Tibial nerve (tissue), 4 donors: Measurements from ENCODE around the gene SORBS1. TPM values are rescaled to one million over a fixed set of nuclear protein-coding genes. Genes with fewer than 3 reads are reported as not detected.

Experiments
- DNase-seq, 2 donors: peaks; one replicate each; pipeline ENCODE4 v3.0.0-alpha.2; 2019; ENCODE audit warnings: low spot score in 2 of 2
- H3K27ac ChIP-seq, 4 donors: fragments of 200-600 bp; sonication (generic) in 3 of 4; one replicate each; pipeline ENCODE4 v1.5.1; 2017 to 2019; ENCODE audit warnings: mild to moderate bottlenecking in 1 of 4
- H3K27me3 ChIP-seq, 2 donors: fragments of 200-600 bp; sonication (generic) in 1 of 2; one replicate each; pipeline versions ENCODE4 v1.5.1 to v1.6.0; 2017 to 2019
- H3K36me3 ChIP-seq, 3 donors: fragments of 200-600 bp; sonication (generic); one replicate each; pipeline ENCODE4 v1.5.1; 2018 to 2019
- H3K4me1 ChIP-seq, 4 donors: fragments of 200-600 bp; sonication (generic) in 3 of 4; one replicate each; pipeline ENCODE4 v1.5.1; 2017 to 2019
- H3K4me3 ChIP-seq, 4 donors: fragments of 200-600 bp; sonication (generic) in 3 of 4; one replicate each; pipeline ENCODE4 v1.5.1; 2017 to 2019; ENCODE audit warnings: mild to moderate bottlenecking in 1 of 4, moderate library complexity in 1 of 4
- H3K9me3 ChIP-seq, 4 donors: fragments of 200-600 bp; sonication (generic) in 3 of 4; one replicate each; pipeline ENCODE4 v1.5.1; 2017 to 2019
- EP300 ChIP-seq, 2 donors: sonication (generic); formaldehyde crosslinking; IDR thresholded peaks; one replicate each; pipeline ENCODE4 v1.6.1; 2017; ENCODE audit warnings: antibody characterized with exemption in 2 of 2, mild to moderate bottlenecking in 1 of 2
- POLR2A ChIP-seq, 2 donors: fragments of 450-650 bp; IDR thresholded peaks; one replicate each; pipeline ENCODE4 v1.6.1; 2017; ENCODE audit warnings: antibody characterized with exemption in 2 of 2, mild to moderate bottlenecking in 2 of 2, moderate library complexity in 2 of 2
- WGBS, 2 donors: methylation state at CpG; one replicate each; pipeline ENCODE4 v1.1.5; 2018; 5-methylcytosine and 5-hydroxymethylcytosine counted together
- total RNA-seq, 4 donors: library from RNA; depleted of rRNA; stranded (reverse); fragments of >200 nt; gene quantifications; one replicate each; pipeline ENCODE4 v1.1.0, GENCODE V29; 2016
- TF ChIP-seq, protein P1 (sequence below), 5 experiments: fragments of 200-600 bp in 3 of 5; fragments of 450-650 bp in 2 of 5; sonication (generic) in 3 of 5; IDR thresholded peaks; one replicate each; pipeline ENCODE4 v1.5.1; 2016 to 2019; ENCODE audit warnings: antibody characterized with exemption in 5 of 5, mild to moderate bottlenecking in 3 of 5, moderate library complexity in 2 of 5

SORBS1 gene
- total RNA-seq, 4 donors from 2014 or later: 427 to 623 (median 567) TPM

DNA sequence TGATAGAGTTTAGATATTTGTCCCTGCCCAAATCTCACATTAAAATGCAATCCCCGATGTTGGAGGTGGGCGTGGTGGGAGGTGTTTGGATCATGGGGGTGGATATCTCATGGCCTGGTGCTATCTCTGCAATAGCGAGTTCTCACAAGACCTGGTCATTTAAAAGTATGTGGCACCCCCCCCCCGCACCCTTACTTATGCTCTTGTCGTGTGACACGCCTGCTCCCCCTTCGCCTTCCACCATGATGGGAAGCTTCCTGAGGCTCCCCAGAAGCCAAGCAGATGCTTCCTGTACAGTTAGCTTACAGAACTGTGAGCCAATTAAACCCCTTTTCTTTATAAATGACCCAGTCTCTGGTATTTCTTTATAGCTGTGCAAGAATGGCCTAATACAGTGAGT lies 118.8 kb downstream of the SORBS1 start:
- Histone ChIP-seq H3K36me3 (peaks cover 0 to 6% (median 0%) of the 10 kb centered on the region in 3 donors), H3K27ac (peak overlapping the region in 1 of 4 donors; percentile 6), H3K9me3 (no peaks in the 10 kb centered on the region), H3K27me3 (no peaks in the 10 kb centered on the region), H3K4me3 (no peak overlapping the region), H3K4me1 (peaks cover 4 to 57% (median 24%) of the 10 kb centered on the region in 4 donors)
- DNase-seq: no peak
- TF ChIP-seq, protein P1, sequence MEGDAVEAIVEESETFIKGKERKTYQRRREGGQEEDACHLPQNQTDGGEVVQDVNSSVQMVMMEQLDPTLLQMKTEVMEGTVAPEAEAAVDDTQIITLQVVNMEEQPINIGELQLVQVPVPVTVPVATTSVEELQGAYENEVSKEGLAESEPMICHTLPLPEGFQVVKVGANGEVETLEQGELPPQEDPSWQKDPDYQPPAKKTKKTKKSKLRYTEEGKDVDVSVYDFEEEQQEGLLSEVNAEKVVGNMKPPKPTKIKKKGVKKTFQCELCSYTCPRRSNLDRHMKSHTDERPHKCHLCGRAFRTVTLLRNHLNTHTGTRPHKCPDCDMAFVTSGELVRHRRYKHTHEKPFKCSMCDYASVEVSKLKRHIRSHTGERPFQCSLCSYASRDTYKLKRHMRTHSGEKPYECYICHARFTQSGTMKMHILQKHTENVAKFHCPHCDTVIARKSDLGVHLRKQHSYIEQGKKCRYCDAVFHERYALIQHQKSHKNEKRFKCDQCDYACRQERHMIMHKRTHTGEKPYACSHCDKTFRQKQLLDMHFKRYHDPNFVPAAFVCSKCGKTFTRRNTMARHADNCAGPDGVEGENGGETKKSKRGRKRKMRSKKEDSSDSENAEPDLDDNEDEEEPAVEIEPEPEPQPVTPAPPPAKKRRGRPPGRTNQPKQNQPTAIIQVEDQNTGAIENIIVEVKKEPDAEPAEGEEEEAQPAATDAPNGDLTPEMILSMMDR (IDR thresholded peaks at IDR 0.05): no peak
- TF ChIP-seq EP300 (IDR thresholded peaks at IDR 0.05): no peak
- no peak for TF ChIP-seq POLR2A (IDR thresholded peaks at IDR 0.05)
- 97 to 98% methylated on average over 6 to 7 of the region's 7 CpGs for WGBS, 2 donors

DNA sequence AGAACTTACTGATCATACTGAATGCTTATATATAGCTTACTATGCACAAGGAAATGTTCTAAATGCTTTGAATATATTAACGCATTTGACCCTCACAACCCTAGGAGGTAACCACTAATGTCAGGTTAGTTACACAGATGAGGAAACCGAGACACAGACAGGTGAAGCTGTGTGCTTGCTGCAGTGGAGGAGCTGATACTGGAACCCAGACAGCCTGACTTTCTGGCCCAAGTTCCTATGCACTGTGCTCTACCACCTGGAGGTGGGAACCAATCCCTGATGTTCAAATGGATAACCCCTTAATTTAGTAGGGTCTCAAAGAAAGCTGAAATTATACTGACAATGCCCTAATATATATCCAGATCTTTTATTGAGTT lies 119.6 kb downstream of the SORBS1 start:
- no peak for DNase-seq
- 86 to 97% methylated on average over 2 of the region's 2 CpGs for WGBS, 2 donors
- peaks cover 4 to 49% (median 20%) of the 10 kb centered on the region in 4 donors for H3K4me1 ChIP-seq
- H3K9me3 ChIP-seq: no peaks in the 10 kb centered on the region
- no peak for TF ChIP-seq EP300 (IDR thresholded peaks at IDR 0.05)
- TF ChIP-seq, protein P1 (IDR thresholded peaks at IDR 0.05): no peak
- no peak for TF ChIP-seq POLR2A (IDR thresholded peaks at IDR 0.05)
- peak overlapping the region in 1 of 4 donors; percentile 64 for H3K27ac ChIP-seq
- no peaks in the 10 kb centered on the region for H3K27me3 ChIP-seq
- H3K36me3 ChIP-seq: peaks cover 0 to 14% (median 0%) of the 10 kb centered on the region in 3 donors
- no peak overlapping the region for H3K4me3 ChIP-seq

DNA sequence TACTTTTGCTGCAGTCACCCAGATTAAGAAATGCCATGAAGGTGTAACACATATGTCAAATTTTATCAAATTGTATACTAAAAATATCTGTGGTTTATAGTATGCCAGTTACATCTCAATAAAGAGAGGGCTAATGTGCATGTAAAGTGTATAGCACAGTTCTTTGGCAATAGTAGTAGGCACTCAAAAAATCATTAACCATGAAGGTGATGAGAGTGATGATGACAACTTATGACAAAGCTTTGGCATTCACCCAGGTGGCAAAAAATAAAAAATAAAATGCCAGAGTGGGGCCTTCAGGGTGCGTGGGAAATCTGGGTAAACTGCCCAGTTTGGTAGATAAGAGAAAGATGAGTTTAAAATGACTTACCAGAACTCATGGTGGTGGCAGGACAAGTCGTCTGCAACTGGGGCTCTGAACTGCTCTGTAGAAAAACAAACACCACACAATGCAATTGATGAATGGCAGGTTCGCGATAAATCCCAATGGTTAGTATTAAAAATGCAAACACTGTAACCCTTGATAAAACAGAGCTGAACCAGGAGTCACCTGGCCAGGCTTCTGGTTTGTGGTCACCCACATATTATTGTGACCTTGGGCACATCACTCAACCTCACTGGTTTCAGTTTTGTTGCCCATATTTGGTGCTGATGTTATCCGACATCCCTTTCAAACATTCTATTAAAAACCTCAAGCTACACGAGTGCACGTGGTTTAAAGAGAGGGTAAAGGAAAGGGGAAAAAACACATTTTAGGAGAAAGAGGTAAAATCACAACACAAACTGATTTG lies 120.2 kb downstream of the SORBS1 start:
- Histone ChIP-seq H3K27me3 (no peaks in the 10 kb centered on the region), H3K36me3 (peaks cover 0 to 17% (median 0%) of the 10 kb centered on the region in 3 donors), H3K4me1 (peaks cover 4 to 43% (median 16%) of the 10 kb centered on the region in 4 donors), H3K4me3 (no peak overlapping the region), H3K27ac (peak overlapping the region in 1 of 4 donors; percentile 64), H3K9me3 (no peaks in the 10 kb centered on the region)
- TF ChIP-seq POLR2A (IDR thresholded peaks at IDR 0.05) (no peak), EP300 (IDR thresholded peaks at IDR 0.05) (no peak)
- TF ChIP-seq, protein P1 (IDR thresholded peaks at IDR 0.05): no peak
- 69 to 76% methylated on average over 7 of the region's 7 CpGs for WGBS, 2 donors
- DNase-seq: no peak

DNA sequence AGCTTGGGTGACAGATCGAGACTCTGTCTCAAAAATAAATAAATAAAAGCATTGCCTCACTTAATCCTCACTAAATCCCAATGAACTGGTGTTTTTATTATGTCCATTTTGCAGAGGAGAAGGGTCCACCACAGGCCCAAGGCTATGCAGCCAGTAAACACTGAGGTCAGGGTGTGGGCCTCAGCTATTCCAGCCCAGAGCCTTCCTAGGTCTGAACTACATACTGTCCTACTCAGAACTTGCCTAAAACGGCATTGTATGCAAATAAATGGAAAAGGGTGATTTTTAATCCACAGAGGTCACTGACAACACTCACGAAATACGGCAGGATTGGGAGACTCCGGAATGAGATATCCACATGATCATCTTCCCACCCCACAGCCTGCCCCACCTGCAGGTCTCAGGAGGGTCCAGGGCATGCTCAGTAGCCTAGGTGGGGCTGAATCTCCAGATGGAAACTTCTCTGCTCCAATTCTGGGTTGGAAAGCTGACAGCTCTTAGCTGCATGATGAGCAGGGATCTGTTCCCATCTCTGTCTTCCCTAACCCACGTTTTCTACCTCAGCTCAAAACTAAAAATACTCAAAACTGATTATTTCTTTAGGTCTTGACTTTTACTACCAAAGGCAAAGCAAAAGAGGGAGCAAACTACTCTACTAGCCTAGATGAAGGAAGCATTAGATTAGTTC lies 121.0 kb downstream of the SORBS1 start:
- Histone ChIP-seq H3K4me1 (peaks cover 4 to 39% (median 8%) of the 10 kb centered on the region in 4 donors), H3K4me3 (no peak overlapping the region), H3K9me3 (no peaks in the 10 kb centered on the region), H3K36me3 (peaks cover 0 to 25% (median 0%) of the 10 kb centered on the region in 3 donors), H3K27ac (peak overlapping the region in 1 of 4 donors; percentile 64), H3K27me3 (no peaks in the 10 kb centered on the region)
- TF ChIP-seq POLR2A (IDR thresholded peaks at IDR 0.05) (no peak), EP300 (IDR thresholded peaks at IDR 0.05) (no peak)
- TF ChIP-seq, protein P1 (IDR thresholded peaks at IDR 0.05): no peak
- 60 to 73% methylated on average over 6 of the region's 6 CpGs for WGBS, 2 donors
- DNase-seq: no peak

DNA sequence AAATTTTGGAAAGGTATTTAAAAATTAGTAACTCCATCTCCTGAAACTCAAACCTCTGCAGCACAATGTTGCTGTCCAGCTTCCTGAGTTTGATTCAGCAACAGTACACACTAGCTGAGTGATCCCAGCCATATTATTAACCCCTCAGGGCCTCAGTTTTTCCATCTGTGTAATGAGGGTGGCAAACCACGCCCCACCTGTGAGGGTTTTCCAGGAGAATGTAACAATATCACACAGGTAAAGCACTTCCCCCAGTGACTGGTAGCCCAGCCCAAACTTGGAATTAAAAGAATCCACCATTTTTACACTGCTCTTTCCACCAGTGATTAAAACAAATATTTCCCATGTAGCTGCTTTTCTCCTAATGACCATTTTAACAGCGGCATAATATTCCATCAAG lies 122.4 kb downstream of the SORBS1 start:
- no peaks in the 10 kb centered on the region for H3K27me3 ChIP-seq
- peaks cover 0 to 26% (median 0%) of the 10 kb centered on the region in 3 donors for H3K36me3 ChIP-seq
- H3K27ac ChIP-seq: peak overlapping the region in 2 of 4 donors; percentile 33 to 64
- TF ChIP-seq POLR2A (IDR thresholded peaks at IDR 0.05) (no peak), EP300 (IDR thresholded peaks at IDR 0.05) (no peak)
- TF ChIP-seq, protein P1 (IDR thresholded peaks at IDR 0.05): no peak
- no peak for DNase-seq
- H3K4me3 ChIP-seq: no peak overlapping the region
- peaks cover 0 to 44% (median 3%) of the 10 kb centered on the region in 4 donors for H3K4me1 ChIP-seq
- WGBS, 2 donors: 88 to 90% methylated on average over 2 of the region's 2 CpGs
- H3K9me3 ChIP-seq: no peaks in the 10 kb centered on the region
